HG02884 (cell line): ENCODE data around the gene RASGRP2.

Experiments
- ATAC-seq: cut with Tn5 transposase; IDR thresholded peaks from one replicate; pipeline ENCODE4 v1.9.1; 2021; ENCODE audit warnings: mild to moderate bottlenecking, moderate library complexity; ENCODE audit not compliant: unreplicated experiment

RASGRP2 gene

DNA sequence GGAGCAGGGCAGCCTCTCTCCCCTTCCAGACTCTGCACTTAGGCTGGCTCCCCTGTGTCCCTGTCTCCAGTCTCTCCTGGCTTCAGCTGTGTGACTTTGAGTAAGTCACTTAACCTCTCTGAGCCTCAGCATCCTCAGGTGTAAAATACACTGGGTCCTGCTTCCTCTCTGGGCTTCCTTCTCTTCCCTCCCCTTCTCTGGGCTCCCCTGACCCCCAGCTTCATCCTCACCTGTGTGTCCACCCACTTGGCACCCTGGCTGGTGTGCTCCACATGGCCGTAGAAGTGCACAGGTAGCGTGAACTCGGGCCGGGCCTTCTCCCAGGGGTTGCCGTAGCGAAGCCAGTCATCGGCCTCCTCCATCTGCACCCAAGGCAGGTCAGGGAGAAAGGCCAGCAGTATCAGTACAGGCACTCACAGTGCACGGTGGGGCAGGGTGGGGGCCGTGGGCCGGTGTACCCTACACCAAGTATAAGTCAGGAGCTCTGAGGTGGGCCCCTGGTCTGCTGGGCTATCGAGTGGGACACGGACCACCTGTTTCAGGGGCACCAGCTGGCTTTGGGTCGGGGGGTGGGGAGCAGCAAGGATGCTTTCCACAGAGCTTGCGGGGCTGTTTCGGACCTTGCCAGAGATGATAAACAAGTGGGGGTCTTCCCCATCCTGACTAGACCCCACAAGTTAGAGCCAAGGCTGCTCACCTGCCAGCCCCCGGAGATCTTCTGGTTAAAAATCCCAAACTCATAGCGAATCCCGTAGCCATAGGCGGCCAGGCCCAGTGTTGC is 13.8 kb upstream of the RASGRP2 start:
- ATAC-seq: no peak

DNA sequence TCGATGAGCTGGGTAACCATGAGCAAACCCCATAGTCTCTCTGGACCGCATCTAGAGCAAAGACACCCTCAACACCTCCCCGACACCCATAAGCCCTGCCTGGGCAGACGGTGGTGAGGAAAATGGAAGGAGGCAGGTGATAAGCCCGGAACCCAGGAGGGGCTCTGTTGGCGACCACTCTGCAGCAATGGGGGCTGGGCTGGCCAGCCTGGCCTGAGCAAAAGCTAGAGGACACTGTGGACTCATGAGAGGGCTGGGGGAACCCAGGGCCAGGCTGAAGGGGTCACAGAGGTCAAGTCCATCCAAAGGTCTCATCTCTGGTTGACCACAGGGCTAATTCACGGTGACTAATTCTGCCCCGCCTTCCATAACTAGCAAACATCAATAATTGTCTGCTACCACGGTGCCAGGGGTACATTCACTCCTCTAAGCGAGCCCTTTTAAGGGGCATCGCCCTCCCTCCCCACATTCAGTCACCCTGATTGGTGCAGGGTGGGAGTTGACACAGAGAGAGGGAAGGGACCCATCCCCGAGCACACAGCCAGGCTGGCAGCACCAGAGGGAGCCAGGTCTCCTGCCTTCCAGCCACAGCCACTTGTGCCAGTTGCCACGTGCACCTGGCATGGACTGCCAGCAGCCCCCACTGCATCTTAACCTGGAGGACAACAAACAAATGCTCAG is 11.9 kb upstream of the RASGRP2 start:
- ATAC-seq: no peak

DNA sequence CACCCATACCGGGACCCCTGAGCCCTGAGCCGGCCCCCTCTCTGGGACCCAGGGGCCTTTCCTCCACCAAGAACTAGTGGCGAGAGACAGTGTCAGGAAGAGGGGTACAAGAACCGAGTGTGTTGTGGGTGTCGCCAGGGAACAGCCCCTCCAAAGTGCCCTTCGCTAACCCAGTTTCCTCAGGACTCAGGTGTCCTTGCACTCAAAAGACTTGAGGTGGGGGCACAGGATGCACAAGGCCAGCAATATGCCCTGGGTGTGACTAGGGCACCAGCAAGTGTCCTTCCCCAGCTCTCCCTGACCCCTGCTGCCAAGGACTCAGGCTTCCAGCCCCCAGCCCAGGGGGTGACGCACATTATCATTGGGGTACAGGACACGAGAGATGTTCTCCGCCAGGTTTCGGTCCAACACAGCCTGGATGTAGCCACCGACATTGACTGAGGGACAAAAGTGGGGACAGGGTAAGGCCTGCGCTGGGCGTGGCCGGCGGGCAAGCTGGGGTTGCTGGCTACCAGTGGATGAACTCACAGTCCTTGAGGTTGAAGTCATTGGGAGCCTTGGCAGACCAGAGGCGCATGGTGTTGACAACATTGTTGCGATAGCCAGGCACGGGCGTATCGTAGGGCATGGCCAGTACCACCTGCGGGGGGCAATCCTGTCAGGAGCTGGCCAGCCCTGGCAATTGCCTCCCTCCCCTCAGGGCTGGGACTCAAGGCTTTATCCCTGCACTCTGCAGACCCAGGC is 11.1 kb upstream of the RASGRP2 start:
- no peak for ATAC-seq

GRCh38 chr11:64754124-64754918 is 10.4 kb upstream of the RASGRP2 start:
- no peak for ATAC-seq

DNA sequence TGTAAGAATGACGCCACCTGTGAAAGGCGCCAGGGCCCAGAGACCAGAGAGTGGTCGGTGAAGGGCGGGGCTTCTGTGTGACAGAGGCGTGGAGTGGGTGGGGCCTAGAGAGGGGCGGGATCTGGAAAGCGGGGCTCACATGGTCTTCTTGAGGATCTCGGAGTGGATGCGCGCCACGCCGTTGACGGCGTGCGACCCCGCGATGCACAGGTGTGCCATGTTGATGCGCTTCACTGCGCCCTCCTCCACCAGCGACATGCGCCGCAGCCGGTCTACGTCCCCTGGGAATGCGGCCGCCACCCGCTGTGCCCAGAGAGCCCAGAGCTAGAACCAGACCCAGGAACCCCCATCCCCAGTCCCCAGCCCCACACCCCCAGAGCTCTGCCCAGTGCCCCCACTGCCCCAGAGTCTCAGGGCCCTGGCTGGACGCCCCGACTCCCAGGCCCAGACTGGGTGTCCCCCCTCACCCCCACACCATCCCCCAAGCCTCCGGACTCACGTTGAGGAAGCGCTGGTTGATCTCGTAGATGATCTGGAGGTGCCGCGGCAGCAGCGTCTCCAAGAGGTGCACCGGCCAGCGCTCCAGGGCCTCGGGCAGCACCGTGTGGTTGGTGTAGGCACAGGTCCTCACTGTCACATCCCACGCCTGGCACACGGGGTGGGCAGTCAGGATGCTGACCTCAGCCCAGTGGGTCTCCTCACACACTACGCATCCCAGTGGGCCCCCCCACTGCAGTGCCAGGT is 9.6 kb upstream of the RASGRP2 start:
- ATAC-seq: no peak

DNA sequence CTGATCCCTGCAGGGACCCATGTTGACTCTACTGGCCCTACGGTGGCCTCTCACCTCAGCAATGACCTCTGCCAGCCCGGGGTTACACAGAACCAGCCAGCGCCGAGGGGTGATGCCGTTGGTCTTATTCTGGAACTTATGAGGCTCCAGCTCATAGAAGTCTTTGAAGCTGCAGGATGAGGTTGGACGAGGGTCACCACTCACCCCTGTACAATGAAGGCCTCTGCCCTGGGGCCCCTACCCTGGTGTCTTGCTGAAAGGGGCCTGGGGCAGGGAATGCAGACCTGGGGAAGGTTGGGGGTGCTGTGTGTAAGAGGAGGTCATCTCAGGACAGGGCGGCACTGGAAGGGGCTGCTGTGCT is 9.1 kb upstream of the RASGRP2 start:
- ATAC-seq: no peak

DNA sequence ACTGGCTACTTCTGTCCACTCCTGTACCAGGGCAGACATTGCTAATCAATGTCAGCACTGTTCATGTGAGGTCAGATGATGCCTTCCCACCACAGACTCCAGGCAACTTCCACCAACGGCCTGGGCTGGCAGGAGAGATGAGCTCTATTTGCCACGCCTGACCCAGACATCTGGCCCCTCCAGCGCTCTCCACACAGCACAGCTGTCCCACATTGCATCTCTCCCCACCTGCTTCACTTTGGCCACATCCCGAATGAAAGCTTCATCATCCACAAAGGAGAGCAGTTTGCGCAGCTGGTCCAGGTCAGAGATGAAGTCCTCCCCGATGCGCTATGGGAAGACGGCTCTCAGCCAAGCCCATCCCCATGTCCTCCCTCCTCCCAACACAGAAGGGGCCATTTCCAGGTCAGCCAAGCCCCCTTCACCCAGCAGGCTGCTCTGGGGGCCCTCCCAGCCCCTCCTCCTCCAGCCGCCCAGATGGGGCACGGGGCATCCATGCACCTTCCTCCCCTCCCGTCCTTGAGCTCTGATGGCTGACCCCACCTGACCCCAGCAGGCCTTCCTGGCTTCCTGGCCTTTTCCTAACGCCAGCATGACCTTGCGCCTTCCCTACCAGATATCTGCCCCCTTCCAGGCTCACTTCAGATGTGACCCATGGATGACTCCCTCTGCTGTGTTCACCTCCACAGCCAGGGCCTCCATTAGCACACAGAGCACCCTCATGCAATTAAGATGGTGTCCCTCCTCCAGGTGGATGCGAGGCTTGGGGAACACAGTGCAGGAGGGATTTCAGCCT is 8.4 kb upstream of the RASGRP2 start:
- ATAC-seq: no peak

DNA sequence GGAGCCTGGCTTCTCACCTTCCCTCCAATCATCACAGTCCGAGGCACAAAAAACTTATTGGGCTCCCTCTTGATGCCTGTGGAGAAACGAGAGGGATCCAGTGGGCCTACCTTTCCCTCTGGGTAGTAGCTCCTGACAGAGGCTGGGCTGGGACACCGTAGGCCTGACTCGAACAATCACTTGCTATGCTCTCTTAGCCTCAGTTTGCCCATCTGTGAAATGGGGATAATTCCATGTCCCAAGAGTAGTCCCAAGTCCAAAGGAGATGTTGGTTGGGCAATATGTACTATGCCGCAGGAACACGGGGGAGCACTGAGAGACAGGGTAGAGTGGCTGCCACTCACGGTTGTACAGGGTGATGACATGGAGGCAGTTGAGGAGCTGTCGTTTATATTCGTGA is 7.6 kb upstream of the RASGRP2 start:
- ATAC-seq: no peak

DNA sequence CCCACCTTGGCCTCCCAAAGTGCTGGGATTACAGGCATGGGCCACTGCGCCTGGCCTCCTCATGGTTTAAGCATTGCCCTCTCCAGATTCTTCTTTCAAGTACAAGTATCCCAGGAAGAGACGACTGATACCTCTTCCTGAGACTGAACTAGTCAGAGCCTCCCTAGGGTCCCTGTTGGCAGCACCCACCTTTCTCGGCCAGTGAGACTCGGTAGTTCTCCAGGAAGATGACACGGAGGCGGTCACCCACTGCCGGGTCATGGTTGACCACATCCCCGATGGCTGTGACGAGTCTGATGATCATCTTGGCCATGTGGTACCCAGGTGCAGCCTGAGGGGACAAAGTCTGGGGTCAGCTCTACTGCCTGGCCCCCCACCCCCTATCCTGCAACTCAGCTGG is 7.2 kb upstream of the RASGRP2 start:
- ATAC-seq: no peak

- ATAC-seq: no peak
These were observed 6.6 kb upstream of the RASGRP2 start for GRCh38 chr11:64750361-64751054.

DNA sequence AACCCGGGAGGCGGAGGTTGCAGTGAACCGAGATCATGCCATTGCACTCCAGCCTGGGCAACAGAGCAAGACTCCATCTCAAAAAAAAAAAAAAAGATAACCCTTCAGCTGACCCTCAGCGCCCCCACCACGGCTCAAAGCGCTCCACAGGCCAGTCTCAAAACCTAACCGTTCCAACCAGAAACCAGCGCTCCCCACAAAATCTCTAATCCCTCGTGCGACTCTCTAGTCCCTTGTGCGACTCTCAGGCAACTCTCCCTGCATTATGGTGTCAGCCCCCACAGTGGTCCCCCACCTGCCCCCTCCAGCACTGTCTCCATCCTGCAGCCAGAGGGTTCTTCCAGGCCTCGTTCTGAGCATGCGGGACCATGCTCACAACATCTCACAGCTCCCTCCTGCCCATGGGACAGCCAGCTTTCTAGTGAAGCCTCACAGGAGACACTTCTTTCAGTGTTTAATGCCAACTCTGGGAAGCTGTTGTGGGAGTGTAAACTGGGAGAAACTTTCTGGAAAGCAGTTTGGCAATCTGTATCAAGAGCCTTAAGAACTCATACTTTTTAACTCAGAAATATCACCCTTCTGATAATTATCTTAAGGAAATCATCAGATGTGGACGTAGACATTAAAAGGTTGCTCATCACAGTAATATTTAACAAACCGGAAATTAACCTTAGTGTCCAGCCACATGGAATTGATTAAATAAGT is 4.2 kb upstream of the RASGRP2 start:
- no peak for ATAC-seq

DNA sequence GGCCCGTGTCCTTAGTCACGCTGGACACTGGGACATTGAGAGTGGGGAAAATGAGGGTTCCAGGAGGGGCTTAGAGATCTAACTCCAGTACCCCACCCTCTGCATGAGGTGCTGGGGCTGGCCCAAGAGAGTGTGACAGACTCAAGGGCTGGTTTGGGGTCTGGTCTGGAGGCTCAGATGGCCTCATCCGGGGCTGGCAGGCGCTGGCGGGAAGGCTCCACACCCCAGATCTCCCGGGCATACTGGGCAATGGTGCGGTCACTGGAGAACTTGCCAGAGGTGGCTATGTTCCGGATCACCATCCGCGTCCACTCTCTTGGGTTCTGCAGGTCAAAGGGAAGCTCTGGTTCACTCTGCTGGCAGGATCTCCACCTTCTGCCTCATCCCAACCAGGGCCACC is 2.5 kb upstream of the RASGRP2 start:
- ATAC-seq: no peak

DNA sequence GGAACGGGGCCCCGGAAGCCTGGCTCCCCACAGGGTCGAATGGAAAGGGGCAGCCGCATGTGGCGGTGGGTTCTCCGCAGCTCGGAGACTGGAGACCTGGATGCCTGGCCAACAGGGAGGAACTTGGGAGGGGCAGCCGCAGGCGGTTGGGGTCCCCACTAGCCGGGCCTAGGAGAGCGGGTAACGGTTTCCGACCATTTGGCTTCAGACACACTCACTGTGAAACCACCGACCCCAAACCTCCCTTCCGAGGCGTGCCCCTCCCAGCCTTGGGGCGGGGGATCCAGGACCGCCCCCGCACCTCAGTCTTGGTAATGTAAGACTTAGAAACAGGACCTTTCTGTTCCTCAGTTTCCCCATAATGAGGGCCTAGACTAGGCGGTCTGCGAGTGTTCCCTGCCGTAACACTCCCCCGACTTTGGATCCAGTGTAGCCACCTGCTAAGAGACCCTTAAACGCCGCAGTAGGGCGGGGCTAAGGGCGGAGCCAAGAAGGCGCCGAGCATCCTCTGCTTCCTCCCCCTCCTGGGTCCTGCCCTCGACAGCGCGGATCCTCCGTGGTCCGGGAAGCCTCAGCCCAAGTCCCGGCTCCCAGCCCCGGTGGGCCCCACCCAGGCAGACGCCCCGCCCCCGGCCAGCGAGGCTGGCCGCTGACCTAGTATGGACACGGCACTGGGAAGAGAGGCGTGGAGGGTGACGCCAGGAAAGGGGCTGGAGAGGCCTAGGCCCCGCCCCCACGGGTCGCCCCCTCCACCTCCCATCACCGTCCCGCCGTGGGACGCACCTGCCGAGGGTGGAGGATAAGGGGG is 1.8 kb upstream of the RASGRP2 start:
- no peak for ATAC-seq

DNA sequence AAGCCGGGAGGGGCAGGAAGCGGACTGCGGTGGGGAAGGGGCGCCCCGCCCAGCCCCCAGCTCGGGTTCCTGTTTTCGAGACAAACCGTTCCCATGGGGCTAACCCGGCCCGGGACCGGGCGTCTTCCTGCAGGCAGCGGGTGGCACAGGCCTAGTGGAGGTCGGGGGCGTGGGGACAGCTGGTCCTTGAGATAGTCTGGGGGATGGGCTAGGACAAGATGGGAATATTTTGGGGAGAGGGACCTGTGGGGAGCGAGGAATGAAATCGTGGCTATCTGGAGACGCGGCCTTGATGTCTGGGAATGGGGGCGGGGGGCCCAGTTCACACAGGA is 1.2 kb upstream of the RASGRP2 start:
- no peak for ATAC-seq

DNA sequence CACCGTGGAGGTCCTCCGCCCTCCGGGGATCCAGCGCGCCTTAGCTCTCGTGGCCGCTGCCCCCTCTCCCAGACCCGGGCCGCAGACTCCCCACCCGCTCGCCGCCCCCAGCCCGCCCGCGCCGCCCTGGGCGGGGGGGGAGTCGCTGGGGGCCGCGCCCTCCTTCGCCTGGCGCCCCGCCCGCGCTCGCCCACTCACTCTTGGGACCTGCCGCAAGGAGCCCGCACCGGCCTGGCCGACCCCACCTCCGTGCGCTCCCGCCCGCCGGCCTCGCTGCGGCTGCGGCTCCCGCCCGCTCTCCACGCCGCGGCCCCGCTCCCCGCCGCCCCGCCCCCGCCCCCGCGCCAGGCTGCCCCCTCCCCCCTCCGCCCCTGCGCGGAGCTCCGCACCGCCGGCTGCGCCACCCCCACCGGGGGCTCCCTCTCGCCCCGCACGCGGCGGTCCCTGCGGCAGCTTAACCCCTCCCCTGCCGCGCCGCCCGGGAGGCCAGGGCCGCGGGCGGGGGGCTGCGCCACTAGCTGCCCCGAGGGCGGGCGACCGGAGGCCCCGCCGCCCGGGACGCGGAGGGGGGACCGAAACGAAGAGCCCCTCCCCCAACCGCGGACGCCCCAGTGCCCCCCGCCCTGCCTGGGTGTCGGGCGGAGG is 724 bp upstream of the RASGRP2 start:
- no peak for ATAC-seq

DNA sequence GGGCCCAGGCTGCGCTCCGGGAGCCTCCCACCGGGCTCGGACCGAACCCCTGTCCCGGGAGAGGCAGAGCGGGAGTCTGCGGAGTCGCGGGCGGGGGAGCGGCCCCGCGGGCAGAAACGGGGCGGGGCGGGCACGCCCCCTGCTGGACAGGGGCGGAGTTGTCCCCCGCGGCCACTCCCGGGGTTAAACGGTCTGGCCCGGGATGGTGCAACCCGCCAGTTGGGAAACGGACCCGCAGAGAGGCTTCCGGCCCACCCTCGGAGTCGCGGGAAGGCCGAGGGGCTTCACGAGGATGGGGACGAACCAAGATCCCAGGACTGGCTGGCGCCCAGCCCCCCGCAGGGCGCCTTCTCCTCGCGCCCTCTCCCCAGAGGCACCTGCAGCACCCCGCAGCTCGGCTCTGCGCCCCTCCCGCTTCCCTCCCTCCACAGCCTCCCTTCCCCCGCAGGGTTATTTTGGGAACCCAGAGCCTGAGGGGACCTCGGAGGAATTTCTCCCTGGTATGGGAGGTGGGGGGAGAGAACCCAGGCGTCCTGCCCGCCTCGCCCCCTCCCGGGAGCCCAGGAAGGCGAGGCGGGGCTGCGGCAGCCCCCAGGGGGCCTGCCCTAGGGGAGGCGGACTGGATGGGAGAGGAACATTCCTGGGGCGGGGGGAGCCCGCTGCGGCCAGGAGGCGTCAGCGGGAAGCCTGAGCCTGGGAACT is 902 bp downstream of the RASGRP2 start:
- ATAC-seq: no peak
